ACHN (cell line): ENCODE results near the gene SECISBP2.

Experiments used
- DNase-seq: peaks from one replicate; pipeline ENCODE4 v3.0.0-alpha.2; 2015
- in situ Hi-C: cut with HindIII; loops from 2 replicates; pipeline ENCODE4 v1.10.0; 2017; ENCODE audit warnings: low sequenced_read_pairs, low pct_ligation_motif_present, low pct_unique_long_range_greater_than_20kb

The SECISBP2 gene

DNA sequence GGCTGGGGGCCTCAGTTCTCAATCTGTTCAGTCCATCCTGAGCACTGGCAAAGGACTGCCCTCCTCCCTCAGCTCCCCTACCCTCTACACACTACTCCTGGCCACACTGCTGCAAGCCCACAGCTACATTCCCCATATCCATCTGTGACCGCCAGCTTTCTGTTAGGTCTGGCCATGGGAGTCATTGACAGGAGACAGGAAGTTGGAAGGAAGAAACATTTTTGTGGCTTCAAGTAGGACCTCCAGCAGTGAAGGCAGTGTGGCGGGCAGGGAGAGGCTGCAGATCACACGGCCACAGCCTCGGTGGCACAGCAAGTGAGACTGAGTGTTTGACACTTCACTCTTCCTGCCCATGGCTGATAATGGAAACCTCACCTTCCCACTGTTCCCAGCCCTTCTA lies 55.9 kb downstream of the SECISBP2 start:
- in situ Hi-C loops: no loop called here
- DNase-seq: peak; percentile 31

- in situ Hi-C loops: loop anchor here (25.0 kb wide), 1 partner anchor 187 kb away; no protein-coding TSS in a partner anchor
- DNase-seq: no peak
Measured at GRCh38 chr9:89375191-89375760, 57.0 kb downstream of the SECISBP2 start.

GRCh38 chr9:89376286-89376685 lies 58.0 kb downstream of the SECISBP2 start:
- no peak for DNase-seq
- in situ Hi-C loops: loop anchor here (25.0 kb wide), 1 partner anchor 186 kb away; no protein-coding TSS in a partner anchor

DNA sequence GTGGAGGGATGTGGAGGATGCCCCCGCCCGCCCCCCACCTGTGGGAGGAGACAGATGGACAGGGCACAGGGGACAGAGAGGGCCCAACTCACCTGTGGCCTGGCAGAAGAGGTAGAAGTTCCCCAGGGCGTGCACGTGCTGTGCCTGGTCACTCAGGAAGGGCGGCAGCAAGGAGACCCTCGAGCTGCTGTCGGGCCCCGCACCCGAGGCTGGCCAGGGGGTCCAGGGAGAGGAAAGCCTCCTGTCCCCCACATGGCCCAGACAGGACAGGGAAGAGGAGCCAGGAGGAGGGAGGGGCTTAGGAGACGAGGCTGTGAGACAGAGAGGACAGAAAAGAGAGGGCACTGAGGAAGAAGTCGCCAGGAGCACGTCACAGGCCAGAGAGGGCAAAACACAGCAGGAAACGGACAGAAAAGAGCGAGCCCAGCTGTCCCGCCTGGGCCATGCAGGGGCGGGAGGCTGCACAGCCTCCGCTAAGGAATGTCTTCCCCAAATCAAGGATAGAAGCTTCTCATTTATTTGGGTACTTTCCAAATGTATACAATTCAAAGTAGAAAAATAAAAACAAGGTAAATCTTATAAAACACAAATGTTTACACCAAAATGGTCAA lies 58.5 kb downstream of the SECISBP2 start:
- in situ Hi-C loops: loop anchor here (25.0 kb wide), 1 partner anchor 185 kb away; no protein-coding TSS in a partner anchor
- no peak for DNase-seq

GRCh38 chr9:89377411-89377810 lies 59.1 kb downstream of the SECISBP2 start:
- in situ Hi-C loops: loop anchor here (25.0 kb wide), 1 partner anchor 185 kb away; no protein-coding TSS in a partner anchor
- no peak for DNase-seq

DNA sequence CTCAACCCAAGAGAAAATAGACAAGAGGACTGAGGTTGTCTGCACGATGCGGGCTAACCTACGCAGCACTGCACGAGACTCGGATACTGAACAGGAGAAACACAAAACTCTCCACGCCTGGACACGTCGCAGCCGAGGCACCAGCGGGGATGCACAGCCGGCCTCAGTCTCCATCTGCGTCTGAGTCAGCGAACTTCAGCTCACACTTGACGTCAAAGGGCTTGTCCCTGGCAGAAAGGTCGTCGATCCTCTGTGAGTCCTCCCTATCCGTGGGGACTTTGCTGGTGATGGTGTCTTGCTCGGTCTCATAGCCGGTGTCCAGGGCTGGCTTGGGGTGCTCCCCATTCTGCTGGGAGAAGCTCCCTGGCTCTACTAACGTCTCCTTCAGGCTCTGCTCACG lies 60.2 kb downstream of the SECISBP2 start:
- DNase-seq: no peak
- in situ Hi-C loops: loop anchor here (25.0 kb wide), 1 partner anchor 184 kb away; no protein-coding TSS in a partner anchor

- no peak for DNase-seq
- in situ Hi-C loops: loop anchor here (25.0 kb wide), 1 partner anchor 183 kb away; no protein-coding TSS in a partner anchor
Measured at GRCh38 chr9:89379031-89379430, 60.7 kb downstream of the SECISBP2 start.

GRCh38 chr9:89379508-89380115 lies 61.3 kb downstream of the SECISBP2 start:
- in situ Hi-C loops: loop anchor here (25.0 kb wide), 1 partner anchor 183 kb away; no protein-coding TSS in a partner anchor

DNA sequence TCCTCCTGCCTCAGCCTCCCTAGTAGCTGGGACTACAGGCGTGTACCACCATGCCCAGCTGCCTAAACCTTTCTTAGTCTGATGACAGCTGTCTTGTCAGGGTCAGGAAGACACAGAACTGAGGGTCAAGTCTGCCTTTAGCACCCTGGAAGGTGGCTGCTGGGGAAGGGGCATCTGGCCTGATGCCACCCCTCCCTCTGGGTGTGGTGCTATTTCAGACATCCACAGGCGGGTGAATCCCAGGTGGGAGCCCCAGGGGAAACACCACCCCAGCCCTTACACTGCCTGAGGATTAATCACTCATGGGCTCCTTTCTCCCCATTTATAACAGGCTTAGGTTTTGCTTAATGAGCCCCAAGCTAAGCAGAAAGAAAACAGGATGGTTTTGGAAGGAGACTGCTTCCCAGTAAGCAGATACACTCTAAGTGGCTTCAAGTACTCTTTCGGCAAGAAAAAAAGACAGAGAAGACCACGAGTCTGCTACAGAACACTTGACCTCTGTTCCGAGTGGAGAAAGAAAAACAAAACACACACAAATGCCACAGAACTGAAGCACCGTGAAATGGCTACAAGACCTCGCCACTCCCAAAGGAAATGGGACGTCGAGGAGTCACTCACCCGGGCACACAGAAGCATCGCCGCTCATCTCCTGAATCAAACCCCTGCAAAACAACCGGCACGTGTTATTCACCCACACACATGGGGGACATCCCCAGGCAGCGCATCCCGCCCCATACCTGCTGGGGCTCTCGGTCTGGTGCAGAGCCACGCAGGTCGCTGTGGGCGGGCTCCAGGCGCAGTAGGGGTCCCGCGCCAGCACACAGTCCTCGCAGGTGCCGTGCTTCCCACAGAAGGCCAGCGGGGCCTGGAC lies 62.4 kb downstream of the SECISBP2 start:
- DNase-seq: no peak
- in situ Hi-C loops: loop anchor here (25.0 kb wide), 1 partner anchor 182 kb away; no protein-coding TSS in a partner anchor

More at GRCh38 chr9:89379508-89380115, 61.3 kb downstream of the SECISBP2 start:
- DNase-seq: no peak

- no peak for DNase-seq
- in situ Hi-C loops: loop anchor here (25.0 kb wide), 1 partner anchor 181 kb away; no protein-coding TSS in a partner anchor
Measured at GRCh38 chr9:89381308-89381609, 63.0 kb downstream of the SECISBP2 start.

DNA sequence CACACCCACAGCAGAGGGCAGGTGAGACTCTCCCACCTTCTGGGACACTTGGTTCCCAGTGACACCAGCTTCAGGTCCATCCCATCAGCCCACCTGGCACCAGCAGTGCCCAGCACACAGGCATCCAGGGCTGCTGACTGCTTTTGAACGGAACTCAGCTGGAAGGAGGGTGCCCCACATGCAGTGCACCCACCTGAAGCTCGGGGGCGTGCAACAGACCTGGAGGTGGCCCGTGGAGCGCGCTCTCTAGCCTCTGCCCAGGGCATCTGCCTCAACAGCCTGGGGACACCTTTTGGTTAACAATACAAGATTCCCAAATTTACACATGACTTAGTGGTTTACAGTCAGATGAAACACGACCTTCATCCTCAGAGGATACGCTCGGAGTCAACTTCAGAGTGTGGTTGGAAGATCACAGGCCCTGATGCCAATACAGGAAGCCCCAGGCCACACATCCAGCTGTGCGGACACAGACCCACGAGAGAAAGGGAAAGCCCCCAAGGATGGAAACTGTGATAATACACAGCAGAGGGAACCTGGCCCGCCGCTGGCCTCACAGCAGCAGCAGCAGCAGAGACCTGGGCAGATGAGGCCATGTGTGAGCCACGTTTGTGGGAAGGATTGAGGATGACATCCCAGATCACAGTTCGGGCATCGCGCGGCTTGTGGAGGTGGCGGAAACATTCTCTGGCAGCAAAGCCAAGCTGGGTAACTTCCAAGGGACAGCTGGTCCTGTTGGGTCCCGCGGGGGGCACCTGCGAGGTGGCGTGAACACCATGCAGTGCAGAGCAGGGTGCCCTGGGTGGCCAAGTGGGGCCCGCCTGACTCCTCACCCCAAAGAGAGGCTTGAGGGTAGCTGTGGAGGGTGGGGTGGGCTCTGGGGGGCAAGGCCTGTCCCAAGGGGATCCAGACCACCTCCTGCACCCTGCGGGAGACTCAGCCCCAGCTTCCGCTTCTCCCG lies 64.0 kb downstream of the SECISBP2 start:
- in situ Hi-C loops: loop anchor here (25.0 kb wide), 1 partner anchor 180 kb away; no protein-coding TSS in a partner anchor

GRCh38 chr9:89383030-89383720 lies 64.9 kb downstream of the SECISBP2 start:
- no peak for DNase-seq
- in situ Hi-C loops: loop anchor here (25.0 kb wide), 1 partner anchor 179 kb away; no protein-coding TSS in a partner anchor

More for the DNA sequence above, 64.0 kb downstream of the SECISBP2 start:
- no peak for DNase-seq

DNA sequence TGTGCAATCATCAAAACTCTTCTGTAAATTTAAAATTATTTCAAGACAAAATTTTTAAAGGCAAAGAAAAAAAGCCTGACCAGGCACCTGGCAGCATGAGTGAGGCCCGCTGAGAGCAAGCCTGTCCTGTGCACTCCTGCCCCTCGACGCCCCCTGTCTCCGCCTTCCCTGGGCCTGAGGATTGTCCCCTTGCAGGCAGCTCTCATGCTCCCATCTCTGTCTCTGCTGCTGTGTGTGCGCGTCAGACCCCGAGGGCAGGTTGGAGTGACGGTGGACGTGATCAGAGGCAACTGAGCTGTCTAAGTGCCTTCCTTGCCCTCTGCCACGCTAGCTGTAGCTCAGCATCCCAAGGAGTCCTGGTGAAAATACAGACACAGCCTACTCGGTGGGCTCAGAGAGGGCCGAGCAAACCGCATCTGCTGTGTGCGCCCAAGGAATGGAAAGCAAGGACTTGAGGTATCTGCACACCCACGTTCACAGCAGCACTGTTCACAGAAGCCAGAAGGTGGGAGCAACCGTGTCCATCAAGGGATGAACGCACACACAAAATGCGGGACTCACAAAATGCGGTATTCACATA lies 65.5 kb downstream of the SECISBP2 start:
- DNase-seq: no peak
- in situ Hi-C loops: loop anchor here (25.0 kb wide), 1 partner anchor 178 kb away; no protein-coding TSS in a partner anchor

- DNase-seq: no peak
- in situ Hi-C loops: loop anchor here (25.0 kb wide), 1 partner anchor 178 kb away; no protein-coding TSS in a partner anchor
Measured at GRCh38 chr9:89384783-89385182, 66.5 kb downstream of the SECISBP2 start.

GRCh38 chr9:89386206-89386605 lies 67.9 kb downstream of the SECISBP2 start:
- in situ Hi-C loops: loop anchor here (25.0 kb wide), 1 partner anchor 176 kb away; no protein-coding TSS in a partner anchor
- DNase-seq: no peak

DNA sequence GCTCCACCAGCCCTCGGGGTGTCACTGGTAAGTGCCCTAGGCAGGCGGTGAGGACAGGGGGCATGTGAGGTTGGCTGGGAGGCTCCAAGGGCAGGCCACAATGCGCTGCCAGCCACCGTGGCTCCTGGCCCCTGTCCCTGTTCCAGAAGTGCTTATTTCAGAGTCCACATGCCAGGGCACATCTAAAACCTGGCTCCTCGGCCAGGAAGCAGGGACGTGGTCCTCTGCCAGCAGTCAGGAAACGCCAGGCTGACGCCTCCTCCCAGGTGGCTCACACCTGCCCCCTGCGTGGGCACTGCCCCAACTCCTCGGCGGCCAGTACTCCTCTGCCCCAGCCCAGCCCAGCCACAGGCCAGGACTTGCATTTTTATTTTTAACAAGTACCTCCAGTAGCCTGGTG lies 68.5 kb downstream of the SECISBP2 start:
- no peak for DNase-seq
- in situ Hi-C loops: loop anchor here (25.0 kb wide), 1 partner anchor 176 kb away; no protein-coding TSS in a partner anchor
